NCI-H1048 (cell line): ENCODE results near the gene MACROD2.
A peak's percentile ranks its signal among the peaks of the same experiment; 100 is the strongest.

Source experiments
- DNase-seq: peaks from one replicate; lab custom pipeline; 2025; lab: John Stamatoyannopoulos, UW

The MACROD2 gene

DNA sequence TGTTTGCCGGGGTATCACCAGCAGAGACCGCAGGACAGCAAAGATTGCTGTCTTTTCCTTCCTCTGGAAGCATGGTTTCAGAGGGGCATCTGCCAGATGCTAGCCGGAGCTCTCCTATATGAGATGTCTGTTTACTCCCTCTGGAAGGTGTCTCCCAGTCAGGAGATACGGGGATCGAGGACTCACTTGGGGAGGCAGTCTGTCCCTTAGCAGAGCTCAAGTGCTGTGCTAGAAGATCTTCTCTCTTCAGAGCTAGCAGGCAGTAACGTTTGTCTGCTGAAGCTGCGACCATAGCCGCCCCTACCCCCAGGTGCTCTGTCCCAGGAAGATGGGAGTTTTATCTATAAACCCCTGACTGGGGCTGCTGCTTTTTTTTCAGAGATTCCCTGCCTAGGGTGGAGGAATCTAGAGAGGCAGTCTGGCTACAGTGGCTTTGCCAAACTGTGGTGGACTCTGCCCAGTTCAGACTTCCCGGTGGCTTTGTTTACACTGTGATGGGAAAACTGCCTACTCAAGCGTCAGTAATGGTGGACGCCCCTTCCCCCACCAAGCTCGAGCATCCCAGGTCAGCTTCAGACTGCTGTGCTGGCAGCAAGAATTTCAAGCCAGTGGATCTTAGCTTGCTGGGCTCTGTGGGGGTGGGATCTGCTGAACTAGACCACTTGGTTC is 475.0 kb downstream of the MACROD2 start:
- DNase-seq: no peak

DNA sequence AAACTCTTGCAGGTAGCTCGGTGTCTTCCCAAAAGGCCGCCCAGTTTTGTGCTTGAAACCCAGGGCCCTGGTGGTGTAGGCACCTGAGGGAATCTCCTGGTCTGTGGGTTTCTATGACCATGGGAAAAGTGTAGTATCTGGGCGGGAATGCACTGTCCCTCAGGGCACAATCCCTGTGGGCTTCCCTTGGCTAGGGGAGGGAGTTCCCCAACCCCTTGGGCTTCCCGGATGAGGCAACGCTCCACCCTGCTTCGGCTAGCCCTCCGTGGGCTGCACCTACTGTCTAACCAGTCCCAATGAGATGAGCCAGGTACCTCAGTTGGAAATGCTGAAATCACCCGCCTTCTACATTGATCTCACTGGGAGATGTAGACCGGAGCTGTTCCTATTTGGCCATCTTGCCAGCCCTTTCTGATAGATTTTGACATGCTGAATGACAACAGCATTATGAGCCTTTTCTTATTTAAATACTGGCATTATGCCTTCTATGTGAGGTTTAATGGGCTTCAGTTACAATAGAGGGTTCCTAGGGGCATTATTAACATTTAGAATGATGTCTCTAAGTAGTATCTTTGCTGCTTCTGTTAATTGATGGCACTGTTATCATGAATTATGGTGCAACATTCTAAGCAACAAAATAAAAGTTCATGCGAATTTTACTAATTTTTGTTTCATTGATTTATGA is 475.8 kb downstream of the MACROD2 start:
- no peak for DNase-seq

DNA sequence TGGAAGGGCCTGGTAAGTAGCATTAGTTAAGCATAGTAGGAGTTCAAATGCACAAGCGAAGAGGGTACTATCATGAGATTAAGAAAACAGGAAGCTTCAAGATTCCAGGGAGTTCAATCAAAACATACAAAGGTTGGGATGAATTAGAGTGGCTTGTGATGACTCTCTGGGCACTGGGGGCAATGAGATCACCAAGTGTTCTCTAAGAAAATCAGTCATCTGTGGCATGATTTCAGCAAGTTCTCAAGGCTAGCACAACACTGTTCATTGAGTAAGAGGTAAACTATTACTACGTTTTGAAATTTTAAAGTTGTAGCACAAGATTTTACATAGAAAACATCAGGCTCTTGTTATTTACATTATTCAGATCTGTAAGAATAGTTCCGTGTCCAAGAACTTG is 481.8 kb downstream of the MACROD2 start:
- no peak for DNase-seq

DNA sequence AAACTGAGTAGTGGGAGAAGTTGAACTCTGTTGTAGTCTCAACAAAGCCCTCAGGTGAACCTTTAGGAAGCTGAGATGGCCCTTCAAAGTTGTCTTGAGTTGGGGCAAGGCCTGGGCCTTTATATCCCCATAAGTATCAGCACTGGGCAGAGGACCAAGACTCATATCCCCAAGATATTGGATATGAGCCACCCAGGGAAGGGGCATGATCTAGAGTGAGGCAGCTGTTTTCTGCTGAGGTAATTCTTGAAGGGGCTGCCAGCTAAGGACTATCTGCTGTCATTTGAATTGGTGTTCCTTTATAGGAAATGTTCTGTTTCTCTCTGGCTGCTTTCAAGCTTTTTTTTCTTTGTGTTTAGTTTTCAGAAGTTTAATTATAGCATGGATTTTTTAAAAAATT is 482.8 kb downstream of the MACROD2 start:
- no peak for DNase-seq

DNA sequence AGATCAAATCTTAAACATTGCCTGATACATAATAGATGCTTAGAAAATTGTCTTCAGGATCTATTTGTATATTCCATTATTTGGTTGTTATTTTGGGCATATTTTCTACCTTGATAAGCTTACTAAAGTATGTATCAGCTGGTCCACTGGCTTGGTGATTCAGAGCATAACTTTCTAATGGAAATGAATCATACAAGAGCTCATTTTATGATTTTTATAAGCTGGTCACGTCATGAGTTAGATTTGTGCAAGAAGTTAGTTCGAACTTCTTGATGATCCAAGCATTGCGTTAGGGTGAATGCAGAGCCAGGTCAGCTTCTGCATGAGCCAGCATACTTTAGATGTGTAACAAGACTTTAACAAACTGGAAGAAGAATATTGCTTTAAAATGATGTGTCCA is 486.5 kb downstream of the MACROD2 start:
- DNase-seq: no peak

DNA sequence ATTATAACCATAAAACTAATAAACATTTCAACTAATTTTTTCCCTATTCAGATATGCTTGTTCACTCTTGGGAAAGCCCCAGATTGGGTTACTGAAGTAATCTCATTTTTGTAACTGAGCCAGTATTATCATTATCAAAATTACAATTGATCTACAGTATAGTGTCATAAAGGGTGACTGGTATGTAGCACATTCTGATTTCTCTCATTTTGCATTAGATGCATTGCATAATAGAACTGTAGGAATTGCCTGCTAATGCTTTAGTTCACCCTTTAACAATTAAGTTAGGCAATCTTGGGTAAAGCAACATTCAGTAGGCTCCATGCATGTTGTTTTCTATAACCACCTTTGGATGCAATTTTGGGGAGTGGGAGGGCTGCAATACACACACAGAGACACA is 492.9 kb downstream of the MACROD2 start:
- DNase-seq: no peak

DNA sequence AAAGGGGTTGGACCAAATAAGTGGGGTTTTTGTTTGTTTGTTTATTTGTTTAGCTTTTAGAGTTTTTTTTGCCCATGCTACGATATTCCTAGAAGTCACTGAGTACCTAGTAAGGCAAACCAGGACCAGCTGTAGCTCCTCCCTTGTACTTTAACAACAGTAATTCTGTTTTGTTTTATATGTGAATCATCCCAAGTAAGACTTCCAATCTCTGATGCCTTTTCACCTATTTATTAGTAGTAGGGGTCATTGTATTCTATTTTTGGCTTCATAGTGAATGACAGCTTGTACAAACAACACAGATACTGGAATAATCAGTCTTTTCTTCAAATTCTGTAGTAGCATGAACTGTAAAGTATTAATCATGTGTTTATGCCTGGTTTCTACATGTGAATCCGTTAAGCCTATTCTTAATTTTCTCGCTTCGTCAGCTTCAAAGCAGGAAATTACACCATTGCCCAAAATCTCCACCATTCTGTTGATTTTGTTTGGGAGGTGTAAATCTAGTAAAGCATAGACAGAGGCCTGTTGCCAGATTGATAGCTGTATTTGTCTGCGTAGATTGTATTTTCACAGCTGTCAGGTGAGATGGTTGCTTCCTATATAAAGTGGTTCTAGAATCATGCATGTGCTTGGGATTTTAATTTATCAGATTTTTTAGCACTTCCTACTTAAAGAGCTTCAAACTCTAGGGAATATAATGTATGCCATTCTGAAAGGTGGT is 493.6 kb downstream of the MACROD2 start:
- DNase-seq: no peak

DNA sequence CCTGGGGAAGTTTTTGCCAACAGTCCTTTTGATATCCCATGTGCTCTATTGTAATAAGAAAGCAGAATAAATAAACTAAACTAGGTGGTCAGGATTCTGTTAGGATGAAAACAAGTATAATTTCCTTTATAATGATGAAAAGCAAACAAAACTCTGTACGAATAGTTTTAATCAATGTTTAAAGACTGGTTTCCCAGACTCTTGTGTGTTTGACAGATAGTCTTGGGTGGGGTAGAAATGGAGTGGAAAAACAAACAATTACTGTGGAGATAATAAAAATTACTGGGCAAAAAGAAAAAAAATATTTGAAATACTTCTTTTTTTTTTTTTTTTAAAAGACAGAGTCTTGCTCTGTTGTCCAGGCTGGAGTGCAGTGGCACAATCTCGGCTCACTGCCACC is 494.2 kb downstream of the MACROD2 start:
- DNase-seq: no peak

DNA sequence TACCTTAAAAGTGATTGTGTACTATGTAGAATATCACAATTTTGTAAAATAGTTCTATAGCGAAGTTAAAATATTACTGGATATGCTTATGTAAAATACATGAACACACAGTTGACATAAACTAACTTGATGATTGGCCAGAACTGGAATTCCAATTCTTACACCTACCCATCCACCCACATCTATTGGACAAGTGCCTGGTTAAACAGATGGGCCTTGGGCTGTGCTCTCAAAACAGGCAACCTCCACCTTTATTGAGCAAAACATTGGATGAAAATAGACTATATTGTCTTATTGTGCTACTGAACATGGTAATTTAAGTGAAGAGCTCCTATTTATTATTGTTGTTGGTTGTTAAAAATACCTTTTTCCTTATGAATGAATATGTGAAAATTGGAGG is 496.1 kb downstream of the MACROD2 start:
- DNase-seq: no peak

DNA sequence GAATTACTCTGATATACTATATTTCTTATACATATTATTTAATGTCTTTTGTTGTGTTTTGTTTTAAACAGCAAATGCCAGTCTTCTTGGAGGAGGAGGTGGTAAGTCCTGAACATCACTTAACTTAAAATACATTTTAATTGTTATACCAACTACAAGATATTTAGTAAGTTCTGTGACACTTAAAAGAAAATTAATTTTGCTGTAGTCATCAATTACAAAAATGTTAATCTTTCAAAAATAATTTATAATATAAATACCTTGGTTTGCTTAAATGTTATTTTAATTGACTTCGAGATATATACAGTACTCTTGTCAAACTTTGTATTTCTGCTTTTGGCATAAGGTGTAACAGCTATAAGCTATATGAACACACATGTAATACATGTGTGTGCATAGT is 498.1 kb downstream of the MACROD2 start:
- no peak for DNase-seq

DNA sequence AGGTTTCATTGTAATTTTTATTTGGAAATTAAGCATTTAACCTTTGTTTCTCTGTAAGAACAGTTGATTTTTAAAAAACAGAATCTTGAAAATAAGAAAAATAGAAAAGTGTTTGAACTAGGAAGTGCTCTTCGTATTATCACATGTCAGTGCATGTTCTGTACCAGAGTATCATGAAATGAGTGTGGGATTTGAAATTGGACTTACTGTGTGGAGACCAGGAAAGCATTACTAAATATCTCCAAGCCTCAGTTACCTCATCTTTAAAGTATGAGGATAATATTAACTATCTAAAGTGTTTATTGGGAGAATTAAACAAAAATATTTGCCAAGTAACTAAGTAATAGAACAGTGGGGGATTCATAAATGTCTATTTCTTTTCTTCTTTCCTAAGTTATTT is 499.0 kb downstream of the MACROD2 start:
- no peak for DNase-seq

DNA sequence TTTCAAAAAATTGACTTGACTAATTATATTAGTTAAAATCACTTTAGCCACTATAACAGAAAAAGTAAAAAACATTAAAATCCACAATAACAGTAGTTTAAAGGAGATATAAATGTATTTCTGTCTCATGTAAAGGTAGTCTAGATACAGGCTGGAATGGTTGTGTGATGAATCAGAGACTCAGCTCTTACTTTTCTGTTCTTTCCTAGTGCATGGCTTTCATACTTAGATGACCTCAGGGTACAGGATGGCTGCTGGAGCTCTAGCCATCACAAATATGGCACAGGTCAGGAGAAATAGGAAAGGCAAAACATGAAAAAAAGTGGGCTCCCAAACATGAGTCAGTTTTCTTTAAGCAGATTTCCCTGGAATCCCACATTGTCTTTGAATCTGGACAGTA is 499.8 kb downstream of the MACROD2 start:
- no peak for DNase-seq

DNA sequence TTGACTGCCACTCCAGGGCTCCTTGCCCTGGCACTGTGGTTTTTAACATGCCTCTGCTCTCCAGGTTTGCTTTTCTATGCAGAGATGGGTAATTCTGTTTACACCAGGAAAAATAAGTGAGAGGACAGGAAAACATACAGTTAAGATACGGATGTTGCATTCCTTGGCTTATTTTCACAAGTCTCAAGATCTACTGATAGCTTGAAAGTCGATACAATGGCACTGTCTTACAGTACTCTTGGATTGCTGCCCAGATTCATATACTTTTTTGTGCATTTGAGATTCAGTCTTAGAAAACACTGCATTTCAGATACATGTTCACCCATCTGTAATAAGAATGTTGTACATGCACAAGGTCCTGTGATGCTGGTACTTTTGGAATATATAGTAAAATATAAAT is 501.7 kb downstream of the MACROD2 start:
- DNase-seq: no peak

DNA sequence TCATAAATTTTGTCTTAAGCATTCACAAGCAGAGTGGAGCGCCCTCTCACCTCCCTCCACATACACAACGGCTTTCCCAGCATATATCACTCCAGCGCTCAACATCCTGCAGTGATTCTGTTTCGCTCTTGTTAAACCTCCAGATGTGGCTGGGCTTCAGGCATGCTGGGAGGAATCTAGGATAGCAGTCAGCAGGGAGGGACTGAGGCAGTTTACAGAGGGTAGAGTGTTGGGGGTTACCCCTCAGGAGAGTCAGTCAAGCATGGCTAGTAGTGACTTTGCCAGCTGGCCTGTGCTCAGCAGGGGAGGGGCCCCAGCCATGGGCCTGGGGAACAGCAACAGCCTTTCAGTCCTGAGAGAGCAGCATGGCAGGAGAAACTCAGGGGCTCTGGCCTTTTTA is 503.5 kb downstream of the MACROD2 start:
- DNase-seq: no peak

DNA sequence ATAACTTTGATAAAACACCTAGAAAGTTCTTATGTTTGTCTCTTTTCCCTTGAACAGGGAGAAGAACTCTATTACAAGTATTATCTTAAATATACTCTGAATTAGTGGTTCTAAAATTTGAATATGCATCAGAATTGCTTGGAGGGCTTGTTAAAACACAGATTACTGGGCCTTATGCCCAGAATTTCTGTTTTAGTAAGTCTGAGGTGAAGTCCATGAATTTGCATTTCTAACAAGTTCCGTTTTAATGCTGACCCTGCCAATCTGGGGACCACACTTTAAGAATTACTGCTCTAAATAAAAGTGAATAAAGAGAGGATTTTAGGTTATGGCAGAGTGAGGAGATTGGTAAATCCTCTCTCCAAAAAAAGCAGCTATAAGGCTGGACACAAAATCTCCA is 510.2 kb downstream of the MACROD2 start:
- DNase-seq: peak; percentile 55

DNA sequence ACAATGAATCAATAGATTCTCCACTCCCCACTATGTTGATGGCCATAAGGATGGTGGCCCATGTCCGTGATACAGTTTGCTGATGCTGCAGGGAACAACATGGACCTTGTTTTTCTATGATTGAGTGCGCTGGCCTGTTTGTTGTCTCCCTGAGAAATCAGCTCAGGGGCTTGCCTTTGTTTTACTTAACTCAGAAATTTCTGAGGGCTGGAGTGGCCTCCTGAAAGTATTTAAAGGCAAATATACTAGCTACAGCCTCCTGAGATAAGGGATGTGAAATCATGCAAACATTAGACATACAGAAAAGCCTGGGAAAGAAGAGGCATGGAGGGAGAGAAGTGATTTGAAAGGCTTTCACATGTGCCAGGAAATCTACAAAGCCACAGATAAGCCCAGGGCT is 512.4 kb downstream of the MACROD2 start:
- no peak for DNase-seq

DNA sequence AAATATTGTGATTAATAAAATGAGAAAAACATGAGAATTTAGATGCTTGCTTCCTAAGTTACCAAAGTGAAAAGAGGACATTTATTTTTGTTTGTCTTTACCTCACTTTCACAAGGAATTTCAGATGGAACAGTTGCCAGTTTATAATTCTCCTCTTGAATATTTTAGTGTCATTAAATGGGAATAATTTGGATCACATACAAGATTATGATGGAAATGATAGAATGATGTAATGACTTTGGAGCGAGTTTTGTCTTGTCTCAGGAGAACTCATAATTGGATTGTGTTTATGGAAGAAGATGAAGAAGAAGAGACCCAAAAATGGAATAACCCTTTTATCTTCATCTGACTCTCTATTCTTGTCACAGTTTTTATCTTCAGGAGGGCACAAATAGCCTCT is 515.0 kb downstream of the MACROD2 start:
- DNase-seq: no peak

DNA sequence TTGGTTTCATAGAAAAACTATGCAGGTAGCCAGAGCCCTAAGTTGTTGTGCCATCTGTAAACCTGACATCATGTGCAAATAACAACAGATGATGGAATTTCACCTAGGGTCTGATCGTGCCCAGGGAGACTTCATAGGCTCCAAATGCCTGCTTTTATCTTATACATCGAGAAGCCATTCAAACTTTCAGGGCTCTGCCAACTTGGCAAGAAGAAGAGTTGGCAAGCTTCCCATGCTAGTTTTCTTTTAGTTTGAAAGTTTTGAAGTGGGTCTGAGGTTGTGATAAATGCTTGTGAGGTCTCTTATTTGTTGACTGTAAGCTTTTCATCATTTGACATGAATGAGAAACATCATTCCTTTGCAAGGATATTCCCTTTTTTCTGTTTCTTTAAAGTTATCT is 517.5 kb downstream of the MACROD2 start:
- no peak for DNase-seq

DNA sequence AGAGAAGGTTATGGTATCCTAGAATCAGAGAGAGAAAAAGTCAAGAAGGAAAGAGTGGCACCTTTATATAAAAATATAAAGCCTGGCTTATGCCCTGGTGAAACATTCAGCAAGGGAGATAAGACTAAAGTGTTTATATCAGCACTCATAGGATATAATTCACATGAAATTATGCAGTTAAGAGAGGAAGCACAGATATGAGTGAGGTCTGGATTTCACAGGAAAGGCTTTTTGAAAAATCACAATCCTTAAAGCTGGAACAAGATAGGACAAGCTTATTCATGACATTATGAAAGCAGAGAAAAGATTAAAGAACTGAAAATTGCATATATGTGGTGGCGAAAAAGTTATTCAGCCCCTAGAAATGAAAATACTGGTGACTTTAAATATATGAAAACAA is 523.3 kb downstream of the MACROD2 start:
- DNase-seq: no peak

DNA sequence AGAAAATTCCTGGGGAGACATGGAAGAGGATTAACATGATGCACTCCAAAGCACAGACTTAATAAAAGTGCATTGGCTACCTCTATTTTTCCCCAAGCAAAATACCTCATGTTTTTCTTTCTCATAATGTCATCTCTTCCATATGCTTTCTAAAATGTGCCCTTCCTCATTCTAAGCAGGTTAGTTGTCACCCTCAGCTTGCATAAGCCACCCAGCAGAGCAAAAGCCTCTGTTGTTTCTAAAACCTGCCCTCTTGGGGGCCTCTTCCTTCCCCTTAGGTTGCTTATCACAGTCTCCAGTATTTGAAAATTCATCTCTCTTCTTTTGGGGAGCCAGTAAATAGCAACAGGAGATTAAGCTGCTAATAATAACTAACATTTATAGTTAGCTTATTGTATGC is 525.7 kb downstream of the MACROD2 start:
- no peak for DNase-seq

DNA sequence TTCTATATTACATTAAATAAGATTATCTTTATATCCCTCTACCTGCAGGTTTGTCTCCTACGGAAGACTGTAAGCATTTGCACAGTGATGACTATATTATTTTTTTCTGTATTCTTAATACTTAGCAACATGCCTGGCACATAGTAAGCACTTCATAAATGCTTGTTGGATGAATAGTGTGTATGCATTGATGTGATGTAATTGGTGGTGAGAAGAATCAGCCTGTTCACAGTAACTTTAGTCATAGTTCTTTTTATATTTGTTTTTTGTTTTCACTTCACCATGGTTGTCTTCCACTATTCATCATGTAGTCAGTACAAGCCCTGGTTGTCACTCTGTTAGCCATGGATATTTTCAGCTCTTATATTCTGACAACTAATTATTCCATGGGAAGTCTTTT is 526.1 kb downstream of the MACROD2 start:
- no peak for DNase-seq

DNA sequence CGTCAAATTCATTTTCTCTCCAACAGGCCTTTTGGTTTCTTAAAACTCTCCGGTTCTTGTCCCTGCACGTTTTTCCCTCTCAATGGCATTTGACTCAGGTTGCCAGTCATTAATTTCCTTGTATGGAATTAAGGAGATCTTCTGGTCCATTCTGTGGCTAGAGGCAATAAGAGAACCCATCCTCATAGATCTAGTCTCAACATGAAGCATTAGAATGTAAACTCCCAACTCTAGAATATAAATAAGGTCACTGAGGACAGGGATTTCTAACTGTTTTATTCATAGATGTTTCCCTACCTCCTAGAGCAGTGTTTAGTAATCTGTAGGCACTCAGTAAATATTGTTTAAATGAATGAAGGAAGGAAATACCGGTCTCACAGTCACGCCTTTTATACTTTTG is 527.3 kb downstream of the MACROD2 start:
- no peak for DNase-seq

DNA sequence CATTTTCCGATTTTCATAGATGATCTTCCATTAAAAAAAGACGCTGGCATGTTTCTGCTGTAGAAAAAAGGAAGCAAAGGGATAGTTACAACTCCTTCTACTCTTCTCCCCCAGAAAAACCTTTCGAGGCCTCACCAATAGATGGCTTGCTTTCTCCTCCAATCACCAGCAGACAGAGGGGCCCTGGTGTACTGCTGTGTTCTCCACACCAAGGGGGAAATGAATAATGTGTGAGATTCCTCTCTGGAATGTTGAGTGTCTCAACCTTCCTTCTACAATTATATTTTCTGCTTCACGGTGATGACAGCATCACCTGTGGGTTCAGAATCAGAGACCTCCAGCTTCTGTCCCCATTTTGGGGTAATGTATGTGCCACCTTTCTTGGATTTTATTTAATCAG is 527.8 kb downstream of the MACROD2 start:
- DNase-seq: no peak

DNA sequence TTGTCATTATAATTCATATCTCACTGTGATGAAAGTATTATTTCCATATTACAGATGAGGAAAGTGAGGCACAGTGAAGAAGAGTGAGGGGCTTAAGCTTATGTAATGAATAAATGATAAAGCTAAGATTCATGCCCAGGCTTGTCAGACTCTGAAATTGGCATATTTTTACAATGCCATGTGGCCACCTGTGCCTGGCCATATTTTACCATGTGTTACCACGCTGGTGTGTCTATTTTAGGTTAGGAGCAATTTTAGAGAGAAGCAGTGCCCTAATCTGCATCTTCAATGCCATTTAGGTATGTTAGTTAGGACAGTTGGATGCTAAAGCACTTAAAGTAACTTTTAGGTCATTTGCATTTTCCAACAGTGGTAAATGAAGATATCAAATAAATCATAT is 530.1 kb downstream of the MACROD2 start:
- DNase-seq: no peak
